ENCODE measurements around the gene INCENP. TPM values are rescaled to one million over a fixed set of nuclear protein-coding genes. Genes with fewer than 3 reads are reported as not detected.
A peak's percentile ranks its signal among the peaks of the same experiment; 100 is the strongest.

The INCENP gene
- total and polyA plus RNA-seq, 2 of the 13 experiments (the other 11 are each of a cell fraction or from before 2014, with no cell fraction given) = 14.1 to 37.3 TPM

DNA sequence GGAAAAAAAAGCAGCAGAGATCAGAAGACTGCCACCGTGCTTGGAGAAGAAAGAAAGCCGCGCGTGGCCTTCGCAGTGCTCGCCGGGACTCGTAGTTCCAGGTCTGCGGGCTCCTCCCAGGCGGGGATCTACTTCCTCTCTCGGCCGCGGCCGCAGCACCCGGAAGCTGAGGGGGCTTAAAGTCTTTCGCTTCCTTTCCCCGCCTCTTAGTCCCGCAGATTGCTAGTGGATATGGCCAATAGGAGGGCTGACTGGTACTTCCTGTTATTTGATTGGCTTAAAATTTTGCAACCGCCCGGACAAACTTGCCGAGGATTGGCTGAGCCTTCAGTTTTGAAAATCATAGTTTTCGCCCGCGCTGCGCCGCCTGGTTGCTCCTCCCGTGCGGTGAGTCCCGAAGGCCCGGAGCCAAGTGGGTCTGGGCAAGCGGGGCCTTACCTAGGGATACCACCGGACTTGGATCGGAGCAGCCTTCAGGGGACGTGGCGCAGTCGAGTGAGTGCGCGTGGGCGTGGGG, at the start of gene INCENP (continued):
- TF ChIP-seq, protein P1, sequence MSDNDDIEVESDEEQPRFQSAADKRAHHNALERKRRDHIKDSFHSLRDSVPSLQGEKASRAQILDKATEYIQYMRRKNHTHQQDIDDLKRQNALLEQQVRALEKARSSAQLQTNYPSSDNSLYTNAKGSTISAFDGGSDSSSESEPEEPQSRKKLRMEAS (IDR thresholded peaks at IDR 0.05) = peak; percentile 63
- TF ChIP-seq SIN3B (IDR thresholded peaks at IDR 0.05; ENCODE audit: low read length) = 0 out of 2 replicates have a peak, but pooled peaks have one; percentile 56
- no peak for TF ChIP-seq GFI1 (CRISPR knock-in tag; IDR thresholded peaks at IDR 0.05; ENCODE audit: borderline replicate concordance)
- TF ChIP-seq PAX8 (CRISPR knock-in tag; IDR thresholded peaks at IDR 0.05; ENCODE audit: borderline replicate concordance) = no peak
- no peak for TF ChIP-seq ZNF335 (CRISPR knock-in tag; IDR thresholded peaks at IDR 0.05)
- no peak for TF ChIP-seq CC2D1A (CRISPR knock-in tag; IDR thresholded peaks at IDR 0.05)
- 0 out of 2 replicates have a peak, but pooled peaks have one; percentile 21 for TF ChIP-seq FOXK1 (CRISPR knock-in tag; IDR thresholded peaks at IDR 0.05; ENCODE audit: borderline replicate concordance, low read depth)
- TF ChIP-seq ZSCAN5A (CRISPR knock-in tag; IDR thresholded peaks at IDR 0.05; ENCODE audit: borderline replicate concordance) = no peak
- peak; percentile 41; the same call in 1 of the 2 replicates for TF ChIP-seq MXD4 (CRISPR knock-in tag; IDR thresholded peaks at IDR 0.05)
- peak; percentile 30; the same call in 1 of the 2 replicates for TF ChIP-seq HOXD1 (CRISPR knock-in tag; IDR thresholded peaks at IDR 0.05)
- peak; percentile 44; the same call in 1 of the 2 replicates for TF ChIP-seq ZNF224 (CRISPR knock-in tag; IDR thresholded peaks at IDR 0.05)
- TF ChIP-seq, protein P2, sequence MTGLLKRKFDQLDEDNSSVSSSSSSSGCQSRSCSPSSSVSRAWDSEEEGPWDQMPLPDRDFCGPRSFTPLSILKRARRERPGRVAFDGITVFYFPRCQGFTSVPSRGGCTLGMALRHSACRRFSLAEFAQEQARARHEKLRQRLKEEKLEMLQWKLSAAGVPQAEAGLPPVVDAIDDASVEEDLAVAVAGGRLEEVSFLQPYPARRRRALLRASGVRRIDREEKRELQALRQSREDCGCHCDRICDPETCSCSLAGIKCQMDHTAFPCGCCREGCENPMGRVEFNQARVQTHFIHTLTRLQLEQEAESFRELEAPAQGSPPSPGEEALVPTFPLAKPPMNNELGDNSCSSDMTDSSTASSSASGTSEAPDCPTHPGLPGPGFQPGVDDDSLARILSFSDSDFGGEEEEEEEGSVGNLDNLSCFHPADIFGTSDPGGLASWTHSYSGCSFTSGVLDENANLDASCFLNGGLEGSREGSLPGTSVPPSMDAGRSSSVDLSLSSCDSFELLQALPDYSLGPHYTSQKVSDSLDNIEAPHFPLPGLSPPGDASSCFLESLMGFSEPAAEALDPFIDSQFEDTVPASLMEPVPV (CRISPR knock-in tag; IDR thresholded peaks at IDR 0.05) = peak; percentile 52; the same call in 1 of the 2 replicates
- TF ChIP-seq BORCS8-MEF2B (CRISPR knock-in tag; IDR thresholded peaks at IDR 0.05) = peak; percentile 57
- TF ChIP-seq ZNF564 (CRISPR knock-in tag; IDR thresholded peaks at IDR 0.05) = peak; percentile 56; the same call in 1 of the 2 replicates
- TF ChIP-seq KMT2B (CRISPR knock-in tag; IDR thresholded peaks at IDR 0.05) = peak; percentile 51; the same call in 1 of the 2 replicates
- peak; percentile 75 for TF ChIP-seq ASH2L (IDR thresholded peaks at IDR 0.05; ENCODE audit: insufficient read length, low read depth, low read length)
- TF ChIP-seq SP140L (CRISPR knock-in tag; IDR thresholded peaks at IDR 0.05; ENCODE audit: borderline replicate concordance) = no peak
- TF ChIP-seq ETV5 (CRISPR knock-in tag; IDR thresholded peaks at IDR 0.05; ENCODE audit: borderline replicate concordance) = peak; percentile 31; the same call in 1 of the 2 replicates
- TF ChIP-seq PRDM15 (CRISPR knock-in tag; IDR thresholded peaks at IDR 0.05) = 0 out of 2 replicates have a peak, but pooled peaks have one; percentile 25
- TF ChIP-seq TCF7 (IDR thresholded peaks at IDR 0.05; ENCODE audit: low read depth) = peak; percentile 48; the same call in 1 of the 2 replicates
- TF ChIP-seq CCDC6 (CRISPR knock-in tag; IDR thresholded peaks at IDR 0.05) = peak; percentile 71; the same call in 1 of the 2 replicates
- TF ChIP-seq ZFP41 (CRISPR knock-in tag; IDR thresholded peaks at IDR 0.05; ENCODE audit: borderline replicate concordance) = no peak
- peak; percentile 98 for TF ChIP-seq THAP11 (CRISPR knock-in tag; IDR thresholded peaks at IDR 0.05)
- peak; percentile 36 for TF ChIP-seq KMT2A (CRISPR knock-in tag; IDR thresholded peaks at IDR 0.05)
- peak; percentile 80 for TF ChIP-seq KLF12 (CRISPR knock-in tag; IDR thresholded peaks at IDR 0.05; ENCODE audit: borderline replicate concordance)

Data from HepG2 (cell line).